Measurements from ENCODE around the gene SUCLA2.
A peak's percentile ranks its signal among the peaks of the same experiment; 100 is the strongest.

Gene SUCLA2

GRCh38 chr13:47904241-47904640 is 96.8 kb downstream of the SUCLA2 start:
- H3K9ac ChIP-seq (ENCODE audit: low read depth, low read length): no peak overlapping the region
- H3K36me3 ChIP-seq (ENCODE audit: control insufficient read depth, insufficient read depth, low read length): no peaks in the 10 kb centered on the region
- H3K27ac ChIP-seq (ENCODE audit: low read depth, low read length): no peak overlapping the region
- no peaks in the 10 kb centered on the region for H3K27me3 ChIP-seq (ENCODE audit: control insufficient read depth, insufficient read depth, low read length)
- no peaks in the 10 kb centered on the region for H3K9me3 ChIP-seq (ENCODE audit: control insufficient read depth, insufficient read depth, low read length)
- H3K4me1 ChIP-seq (ENCODE audit: control insufficient read depth, insufficient read depth, low read length): no peaks in the 10 kb centered on the region
- no peak overlapping the region for H3K4me3 ChIP-seq (ENCODE audit: low read depth, low read length)

DNA sequence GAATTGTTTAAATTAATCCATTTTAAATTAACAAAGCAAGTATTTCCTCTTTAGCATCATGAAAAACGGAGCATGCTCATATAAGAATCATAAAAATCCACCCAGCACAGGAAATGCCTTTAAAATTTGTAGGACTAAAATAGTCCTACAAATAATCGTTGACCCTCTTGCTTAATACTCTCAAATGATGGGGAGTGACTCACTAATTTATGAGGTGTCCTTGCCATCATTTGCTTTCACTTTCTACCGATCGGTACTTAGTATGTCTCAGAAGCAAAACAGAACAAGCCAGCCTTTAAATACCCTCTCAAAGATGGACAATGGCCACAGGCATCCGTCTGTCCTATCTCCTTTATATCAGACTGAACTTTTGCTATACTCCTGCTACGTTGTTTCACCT is 97.2 kb downstream of the SUCLA2 start:
- no peak overlapping the region for H3K9ac ChIP-seq (ENCODE audit: low read depth, low read length)
- H3K27ac ChIP-seq (ENCODE audit: low read depth, low read length): no peak overlapping the region
- no peaks in the 10 kb centered on the region for H3K9me3 ChIP-seq (ENCODE audit: control insufficient read depth, insufficient read depth, low read length)
- H3K4me3 ChIP-seq (ENCODE audit: low read depth, low read length): no peak overlapping the region
- no peaks in the 10 kb centered on the region for H3K36me3 ChIP-seq (ENCODE audit: control insufficient read depth, insufficient read depth, low read length)
- no peaks in the 10 kb centered on the region for H3K27me3 ChIP-seq (ENCODE audit: control insufficient read depth, insufficient read depth, low read length)
- no peaks in the 10 kb centered on the region for H3K4me1 ChIP-seq (ENCODE audit: control insufficient read depth, insufficient read depth, low read length)

DNA sequence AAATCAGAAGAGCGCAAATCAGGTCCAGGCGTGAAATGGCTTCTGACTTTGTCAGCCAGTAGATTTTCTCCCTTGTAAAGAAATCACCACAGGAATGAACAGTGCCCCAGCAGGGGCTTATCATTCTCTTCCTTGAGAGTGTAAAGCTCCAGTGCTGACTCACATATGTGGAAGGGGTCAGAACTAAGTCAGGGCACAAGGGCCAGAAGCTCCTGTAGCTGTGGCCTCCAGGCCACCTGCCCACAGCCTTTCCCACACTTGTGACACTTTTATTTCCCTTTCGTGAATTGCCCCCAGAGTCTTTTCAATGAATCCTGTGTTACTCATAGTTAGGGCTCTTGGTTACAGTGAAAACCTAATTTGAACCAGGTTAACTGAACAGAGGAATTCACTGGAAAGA is 99.6 kb downstream of the SUCLA2 start:
- H3K36me3 ChIP-seq (ENCODE audit: control insufficient read depth, insufficient read depth, low read length): no peaks in the 10 kb centered on the region
- no peaks in the 10 kb centered on the region for H3K9me3 ChIP-seq (ENCODE audit: control insufficient read depth, insufficient read depth, low read length)
- peak overlapping the region; percentile 17 for H3K27ac ChIP-seq (ENCODE audit: low read depth, low read length)
- H3K9ac ChIP-seq (ENCODE audit: low read depth, low read length): no peak overlapping the region
- no peak overlapping the region for H3K4me3 ChIP-seq (ENCODE audit: low read depth, low read length)
- H3K27me3 ChIP-seq (ENCODE audit: control insufficient read depth, insufficient read depth, low read length): no peaks in the 10 kb centered on the region
- H3K4me1 ChIP-seq (ENCODE audit: control insufficient read depth, insufficient read depth, low read length): peaks cover 7% of the 10 kb centered on the region

DNA sequence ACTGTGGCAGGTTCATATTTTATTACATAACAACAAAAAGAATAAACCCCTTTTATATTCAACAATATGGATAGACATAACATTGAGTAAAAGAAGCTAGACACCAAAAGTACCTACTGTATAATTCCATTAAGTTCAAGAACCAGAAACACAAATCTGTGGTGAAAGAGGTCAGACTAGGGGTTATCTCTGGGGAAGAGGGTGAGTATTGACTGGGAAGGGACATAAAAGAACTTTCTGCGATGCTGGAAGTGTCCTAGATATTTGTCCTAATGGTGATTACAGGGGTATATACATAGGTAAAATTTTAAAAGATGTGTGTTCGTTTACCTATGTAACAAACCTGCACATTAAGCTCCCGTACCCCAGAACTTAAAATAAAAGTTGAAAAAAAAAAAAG is 103.0 kb downstream of the SUCLA2 start:
- H3K27me3 ChIP-seq (ENCODE audit: control insufficient read depth, insufficient read depth, low read length): no peaks in the 10 kb centered on the region
- peaks cover 7% of the 10 kb centered on the region for H3K4me1 ChIP-seq (ENCODE audit: control insufficient read depth, insufficient read depth, low read length)
- no peaks in the 10 kb centered on the region for H3K36me3 ChIP-seq (ENCODE audit: control insufficient read depth, insufficient read depth, low read length)
- no peak overlapping the region for H3K27ac ChIP-seq (ENCODE audit: low read depth, low read length)
- H3K9me3 ChIP-seq (ENCODE audit: control insufficient read depth, insufficient read depth, low read length): no peaks in the 10 kb centered on the region
- no peak overlapping the region for H3K9ac ChIP-seq (ENCODE audit: low read depth, low read length)
- H3K4me3 ChIP-seq (ENCODE audit: low read depth, low read length): no peak overlapping the region

DNA sequence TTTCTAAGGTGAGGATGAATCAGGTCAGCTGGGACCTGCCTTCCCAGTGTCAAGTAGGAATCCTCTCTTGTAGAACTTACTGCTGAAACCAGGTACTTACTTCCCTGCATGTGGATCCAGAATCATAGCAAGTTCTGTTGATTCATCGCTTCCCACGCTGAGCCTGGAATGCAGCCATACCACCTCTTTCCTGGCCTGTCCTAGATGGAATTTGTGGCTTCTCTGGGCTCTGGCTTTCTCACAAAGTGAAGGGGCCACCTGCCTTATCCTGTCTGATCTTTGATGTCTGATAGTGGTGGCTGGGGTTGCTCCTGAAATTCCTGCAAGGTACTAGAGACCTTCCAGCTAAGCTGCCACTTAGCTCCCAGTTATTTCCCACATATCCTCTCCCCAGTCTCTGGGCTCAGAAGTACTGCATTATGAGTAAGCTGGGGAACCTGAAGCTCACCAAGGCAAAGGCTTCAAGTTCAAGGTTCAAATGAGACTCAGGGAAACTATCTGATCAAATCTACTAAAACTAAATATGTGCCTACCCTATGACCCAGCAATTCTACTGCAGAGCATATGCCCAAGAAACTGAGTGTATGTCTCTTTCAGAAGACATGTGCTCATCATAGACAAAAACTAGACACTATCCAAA is 103.5 kb downstream of the SUCLA2 start:
- Histone ChIP-seq H3K36me3 (ENCODE audit: control insufficient read depth, insufficient read depth, low read length) (no peaks in the 10 kb centered on the region), H3K4me3 (ENCODE audit: low read depth, low read length) (no peak overlapping the region), H3K9ac (ENCODE audit: low read depth, low read length) (no peak overlapping the region), H3K27me3 (ENCODE audit: control insufficient read depth, insufficient read depth, low read length) (no peaks in the 10 kb centered on the region), H3K9me3 (ENCODE audit: control insufficient read depth, insufficient read depth, low read length) (no peaks in the 10 kb centered on the region), H3K4me1 (ENCODE audit: control insufficient read depth, insufficient read depth, low read length) (peaks cover 7% of the 10 kb centered on the region), H3K27ac (ENCODE audit: low read depth, low read length) (no peak overlapping the region)

DNA sequence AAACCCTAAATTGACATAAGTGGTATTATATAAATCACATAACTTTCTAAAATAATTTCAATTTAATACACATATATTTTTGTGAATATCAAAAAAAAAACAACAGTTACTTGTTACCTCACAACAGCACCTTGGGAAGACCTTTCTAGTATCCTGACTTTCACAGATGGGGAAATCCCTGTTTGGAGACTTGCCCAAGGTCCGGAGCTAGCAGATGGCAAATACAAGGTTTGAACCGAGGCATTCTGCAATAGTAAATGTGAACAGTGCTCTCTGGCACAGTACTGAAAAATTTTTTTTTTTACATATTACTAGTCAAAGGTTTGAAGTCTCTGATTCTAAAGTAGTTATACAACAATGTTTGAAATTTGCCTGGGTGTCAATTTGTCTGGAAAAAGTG is 104.5 kb downstream of the SUCLA2 start:
- Histone ChIP-seq H3K27me3 (ENCODE audit: control insufficient read depth, insufficient read depth, low read length) (no peaks in the 10 kb centered on the region), H3K9ac (ENCODE audit: low read depth, low read length) (no peak overlapping the region), H3K4me1 (ENCODE audit: control insufficient read depth, insufficient read depth, low read length) (peaks cover 7% of the 10 kb centered on the region), H3K4me3 (ENCODE audit: low read depth, low read length) (no peak overlapping the region), H3K36me3 (ENCODE audit: control insufficient read depth, insufficient read depth, low read length) (no peaks in the 10 kb centered on the region), H3K9me3 (ENCODE audit: control insufficient read depth, insufficient read depth, low read length) (no peaks in the 10 kb centered on the region), H3K27ac (ENCODE audit: low read depth, low read length) (no peak overlapping the region)

GRCh38 chr13:47896111-47896510 is 105.0 kb downstream of the SUCLA2 start:
- H3K9ac ChIP-seq (ENCODE audit: low read depth, low read length): no peak overlapping the region
- peaks cover 7% of the 10 kb centered on the region for H3K4me1 ChIP-seq (ENCODE audit: control insufficient read depth, insufficient read depth, low read length)
- H3K4me3 ChIP-seq (ENCODE audit: low read depth, low read length): no peak overlapping the region
- no peaks in the 10 kb centered on the region for H3K36me3 ChIP-seq (ENCODE audit: control insufficient read depth, insufficient read depth, low read length)
- H3K27ac ChIP-seq (ENCODE audit: low read depth, low read length): no peak overlapping the region
- no peaks in the 10 kb centered on the region for H3K9me3 ChIP-seq (ENCODE audit: control insufficient read depth, insufficient read depth, low read length)
- H3K27me3 ChIP-seq (ENCODE audit: control insufficient read depth, insufficient read depth, low read length): no peaks in the 10 kb centered on the region

DNA sequence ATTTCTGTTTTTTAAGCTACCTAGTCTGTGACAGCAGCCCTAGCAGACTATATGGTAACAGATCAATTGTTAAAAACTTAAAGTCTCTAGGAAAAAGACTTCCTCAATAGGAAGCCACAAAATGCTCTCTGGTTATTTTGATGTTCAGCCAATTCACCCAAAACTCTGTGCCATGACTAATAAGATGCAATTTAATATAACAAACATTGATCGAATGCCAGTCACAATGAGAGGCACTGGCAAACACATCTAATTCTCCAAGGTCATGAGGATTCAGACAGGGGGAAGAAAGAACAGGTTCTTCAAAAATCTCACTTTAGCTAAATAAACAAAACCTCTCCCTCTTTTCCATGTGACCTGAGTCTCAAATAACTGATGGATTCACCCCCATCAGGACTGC is 107.5 kb downstream of the SUCLA2 start:
- Histone ChIP-seq H3K4me3 (ENCODE audit: low read depth, low read length) (no peak overlapping the region), H3K27me3 (ENCODE audit: control insufficient read depth, insufficient read depth, low read length) (no peaks in the 10 kb centered on the region), H3K27ac (ENCODE audit: low read depth, low read length) (no peak overlapping the region), H3K4me1 (ENCODE audit: control insufficient read depth, insufficient read depth, low read length) (peaks cover 7% of the 10 kb centered on the region), H3K9ac (ENCODE audit: low read depth, low read length) (no peak overlapping the region), H3K36me3 (ENCODE audit: control insufficient read depth, insufficient read depth, low read length) (no peaks in the 10 kb centered on the region), H3K9me3 (ENCODE audit: control insufficient read depth, insufficient read depth, low read length) (no peaks in the 10 kb centered on the region)
